HK-2 (cell line): ENCODE results near the gene SPHK2.
"Not testable (repeated sequence)": the region's sequence is repeated elsewhere in the genome, so short reads cannot be mapped to it uniquely, and the experiment has no call there.

Source experiments
- DNase-seq: peaks from one replicate; pipeline ENCODE4 v3.0.0-alpha.2; 2018; ENCODE audit not compliant: unreplicated experiment

The SPHK2 gene

GRCh38 chr19:48624067-48624594, 4.8 kb downstream of the SPHK2 start:
- peak; percentile 93 for DNase-seq

GRCh38 chr19:48624791-48625723, 5.8 kb downstream of the SPHK2 start:
- no peak for DNase-seq

- no peak for DNase-seq
Observed at GRCh38 chr19:48625891-48626327, 6.6 kb downstream of the SPHK2 start.

GRCh38 chr19:48627201-48627864, 8.0 kb downstream of the SPHK2 start:
- DNase-seq, result no peak

- no peak for DNase-seq
Observed at GRCh38 chr19:48627865-48628314, 8.6 kb downstream of the SPHK2 start.

- DNase-seq, result no peak
Observed at GRCh38 chr19:48628486-48629296, 9.4 kb downstream of the SPHK2 start.

- DNase-seq, result no peak
Observed at GRCh38 chr19:48629297-48629598, 9.9 kb downstream of the SPHK2 start.

- no peak for DNase-seq
Observed at GRCh38 chr19:48629599-48630295, 10.4 kb downstream of the SPHK2 start.

GRCh38 chr19:48630296-48631063, 11.2 kb downstream of the SPHK2 start:
- no peak for DNase-seq

GRCh38 chr19:48631225-48631624, 11.9 kb downstream of the SPHK2 start:
- DNase-seq, result no peak

GRCh38 chr19:48632286-48632685, 13.0 kb downstream of the SPHK2 start:
- not testable (repeated sequence) for DNase-seq

GRCh38 chr19:48632692-48633147, 13.4 kb downstream of the SPHK2 start:
- no peak for DNase-seq

GRCh38 chr19:48633148-48634035, 14.1 kb downstream of the SPHK2 start:
- no peak for DNase-seq

GRCh38 chr19:48634036-48634342, 14.7 kb downstream of the SPHK2 start:
- DNase-seq, result no peak

GRCh38 chr19:48634424-48635262, 15.3 kb downstream of the SPHK2 start:
- peak; percentile 94 for DNase-seq

GRCh38 chr19:48635263-48635965, 16.1 kb downstream of the SPHK2 start:
- DNase-seq, result peak; percentile 81

- DNase-seq, result no peak
Observed at GRCh38 chr19:48635966-48636858, 16.9 kb downstream of the SPHK2 start.
